AG08396 (cell line): ENCODE data around the gene IRF4.

Experiments used
- DNase-seq: peaks from one replicate; pipeline ENCODE4 v3.0.0; 2012; ENCODE audit warnings: low spot score, mixed read lengths

IRF4 gene

DNA sequence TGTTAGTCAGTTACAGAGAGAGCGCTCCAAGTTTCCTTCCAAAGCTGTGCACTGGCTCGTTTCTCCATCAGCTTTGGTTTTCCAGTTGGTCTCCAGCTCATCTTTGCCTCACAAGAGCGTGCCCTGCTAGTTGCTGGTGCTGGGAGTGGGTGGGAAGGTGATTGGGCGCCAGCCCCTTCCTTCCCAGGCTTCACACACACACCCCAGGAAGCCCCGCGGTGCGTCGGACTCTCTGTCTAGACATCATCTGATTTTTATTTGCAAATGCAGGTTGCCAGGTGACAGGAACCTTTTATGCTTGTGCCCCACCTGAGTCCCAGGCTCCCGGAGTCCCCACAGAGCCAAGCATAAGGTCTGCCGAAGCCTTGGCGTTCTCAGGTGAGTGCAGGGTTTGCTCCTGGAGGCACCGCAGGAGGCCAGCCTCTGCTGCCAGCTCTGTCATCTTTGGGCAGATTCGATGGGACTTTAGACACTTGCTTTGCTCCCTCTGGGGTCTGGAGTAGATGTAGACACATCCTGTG, 7.1 kb downstream of the IRF4 start:
- DNase-seq, result no peak

GRCh38 chr6:399785-400534, 8.4 kb downstream of the IRF4 start:
- DNase-seq, result no peak

- DNase-seq, result no peak
Observed at GRCh38 chr6:400815-401214, 9.3 kb downstream of the IRF4 start.

GRCh38 chr6:401239-401993, 9.9 kb downstream of the IRF4 start:
- DNase-seq, result no peak

DNA sequence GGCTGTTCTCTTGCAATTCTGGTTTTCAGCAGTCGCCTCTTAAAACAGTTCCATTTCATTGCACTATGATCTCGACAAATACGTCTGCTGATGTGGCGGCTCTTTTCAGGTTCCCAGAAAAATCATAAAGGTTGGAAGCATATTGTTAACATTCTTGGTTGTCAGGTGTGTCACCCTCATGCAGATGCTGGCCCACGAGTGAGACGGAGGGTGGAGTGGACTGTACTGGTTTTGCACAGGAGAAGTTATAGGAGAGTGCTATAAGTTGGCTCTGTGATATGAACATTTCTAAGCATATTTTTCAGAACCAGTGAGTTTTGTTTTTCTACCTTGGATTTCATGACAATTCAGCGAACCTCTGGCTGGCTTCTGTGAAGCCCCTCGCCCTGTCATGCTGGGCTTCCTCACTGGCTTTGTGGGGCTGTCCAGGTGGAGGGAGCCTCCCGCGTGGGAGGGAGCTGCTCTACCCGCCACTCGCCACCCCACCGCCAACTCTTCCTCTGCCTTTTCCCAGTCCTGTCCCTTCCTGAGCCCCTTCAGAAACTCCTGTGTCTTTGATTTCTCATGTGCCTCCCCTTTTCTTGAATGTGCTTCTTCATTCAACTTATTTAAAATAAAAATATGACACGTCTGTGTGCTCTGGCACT, 10.6 kb downstream of the IRF4 start:
- DNase-seq, result no peak

DNA sequence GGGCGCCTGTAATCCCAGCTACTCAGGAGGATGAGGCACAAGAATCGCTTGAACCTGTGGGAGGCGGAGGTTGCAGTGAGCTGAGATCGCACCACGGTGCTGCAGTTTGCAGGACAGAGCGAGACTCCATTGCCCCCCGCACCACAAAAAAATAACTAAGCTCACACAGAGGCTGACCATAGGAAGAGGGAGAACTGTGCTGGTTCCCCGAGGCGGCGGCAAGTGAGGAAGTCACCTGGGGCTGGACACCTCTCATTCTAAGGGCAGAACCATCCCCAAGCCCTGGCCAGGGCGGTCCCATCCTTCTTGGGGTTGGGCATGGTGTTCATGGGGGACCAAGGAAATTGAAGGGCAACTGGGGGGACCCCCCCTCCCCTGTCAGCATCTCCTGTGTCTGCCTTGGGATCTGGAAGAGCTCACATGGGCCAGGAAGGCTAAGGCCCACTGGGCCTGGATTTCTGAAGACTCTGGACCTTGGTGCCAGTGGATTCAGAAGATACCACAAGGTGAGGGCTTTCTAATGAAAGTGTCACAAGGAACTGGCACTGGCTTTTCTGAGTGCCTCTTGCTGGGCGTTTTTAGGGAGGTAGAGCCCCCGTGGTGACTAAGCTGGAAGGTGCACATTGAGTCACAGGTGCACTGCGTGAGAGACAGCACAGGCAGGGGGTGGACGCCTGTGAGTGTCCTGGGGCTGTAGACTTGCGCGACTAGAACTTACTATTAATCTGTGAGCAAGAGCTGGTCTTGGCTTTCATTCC, 11.5 kb downstream of the IRF4 start:
- no peak for DNase-seq

DNA sequence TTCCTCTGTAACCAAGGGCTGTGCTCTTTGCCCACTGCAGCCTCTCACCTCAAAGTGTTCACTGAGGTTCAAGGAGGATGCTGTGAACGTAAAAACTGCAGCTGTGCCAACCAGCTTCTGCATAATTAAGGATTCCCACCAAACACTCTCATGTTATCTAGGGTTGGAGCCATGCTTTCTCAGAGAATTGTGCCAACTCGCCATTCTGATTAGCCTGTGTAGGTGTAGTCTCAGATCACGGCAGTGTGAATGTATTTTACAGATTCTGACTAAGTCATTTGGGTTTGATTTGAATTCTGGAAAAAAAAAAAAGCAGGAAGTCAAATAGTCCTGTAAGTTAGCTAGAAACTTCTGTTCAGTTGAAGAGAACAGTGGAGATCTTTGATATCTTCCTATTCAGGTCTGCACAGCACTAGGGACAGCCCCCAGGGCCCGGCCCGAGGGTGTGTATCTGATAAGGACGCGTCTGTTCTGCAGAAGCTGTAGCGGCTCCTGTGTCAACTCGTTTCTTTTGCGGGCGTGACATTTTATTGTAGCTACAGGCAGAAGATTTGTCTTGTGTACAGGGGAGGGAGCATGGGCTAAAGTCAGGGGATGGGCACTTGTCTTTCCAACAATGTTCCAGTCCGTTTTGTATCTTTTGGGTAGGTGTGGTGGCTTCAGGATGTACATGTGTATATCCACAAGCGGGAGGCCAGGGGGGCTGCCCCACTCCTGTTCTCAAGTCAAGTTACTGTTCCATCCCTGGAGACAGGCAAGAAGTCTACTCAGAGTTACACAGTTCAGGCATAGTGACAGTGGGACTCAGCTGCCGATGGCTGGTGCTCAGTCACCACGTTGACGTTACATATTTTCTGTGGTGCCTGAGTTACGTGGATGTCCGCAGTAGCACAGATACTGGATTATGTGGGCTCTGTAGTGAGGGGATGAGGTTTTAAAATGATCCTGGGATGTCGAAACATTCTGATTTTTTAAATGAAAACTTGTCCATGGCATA, 12.4 kb downstream of the IRF4 start:
- DNase-seq, result no peak

DNA sequence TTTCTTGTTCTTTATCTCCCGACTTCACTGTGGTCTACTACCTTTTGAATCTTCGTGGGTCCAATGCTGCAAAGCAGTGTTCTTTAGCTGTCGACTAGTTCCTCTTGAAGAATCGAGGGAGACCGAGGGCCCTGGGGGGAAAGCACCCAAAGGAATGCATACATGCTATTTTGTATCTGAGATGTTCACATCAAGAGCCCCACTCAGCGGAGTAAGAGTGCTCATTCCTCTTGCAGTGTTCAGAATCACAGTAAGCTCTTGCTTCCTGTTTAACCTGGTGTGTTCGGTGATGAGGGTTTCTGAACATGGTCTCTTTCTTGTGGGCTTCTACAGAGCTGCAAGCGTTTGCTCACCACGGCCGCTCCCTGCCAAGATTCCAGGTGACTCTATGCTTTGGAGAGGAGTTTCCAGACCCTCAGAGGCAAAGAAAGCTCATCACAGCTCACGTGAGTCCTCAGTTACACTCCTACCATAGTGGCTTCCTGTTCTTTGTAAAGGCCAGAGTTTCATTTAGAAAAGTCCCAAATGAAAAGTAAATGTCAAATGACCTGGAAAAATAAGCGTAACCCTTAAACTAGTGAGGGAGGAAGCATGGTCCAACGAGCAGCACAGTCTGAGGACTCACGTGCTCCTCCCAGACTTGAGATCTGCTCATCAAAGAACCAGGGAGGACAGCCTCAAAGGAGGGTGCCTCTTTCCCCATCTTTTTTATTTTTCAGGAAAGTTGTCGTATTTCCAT, 13.3 kb downstream of the IRF4 start:
- DNase-seq, result no peak

DNA sequence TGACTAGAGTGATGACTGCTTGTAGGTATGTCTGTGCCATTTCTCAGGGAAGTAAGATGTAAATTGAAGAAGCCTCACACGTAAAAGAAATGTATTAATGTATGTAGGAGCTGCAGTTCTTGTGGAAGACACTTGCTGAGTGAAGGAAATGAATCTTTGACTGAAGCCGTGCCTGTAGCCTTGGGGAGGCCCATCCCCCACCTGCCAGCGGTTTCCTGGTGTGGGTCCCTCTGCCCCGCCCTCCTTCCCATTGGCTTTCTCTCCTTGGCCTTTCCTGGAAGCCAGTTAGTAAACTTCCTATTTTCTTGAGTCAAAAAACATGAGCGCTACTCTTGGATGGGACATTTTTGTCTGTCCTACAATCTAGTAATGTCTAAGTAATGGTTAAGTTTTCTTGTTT, 16.6 kb downstream of the IRF4 start:
- DNase-seq, result no peak

DNA sequence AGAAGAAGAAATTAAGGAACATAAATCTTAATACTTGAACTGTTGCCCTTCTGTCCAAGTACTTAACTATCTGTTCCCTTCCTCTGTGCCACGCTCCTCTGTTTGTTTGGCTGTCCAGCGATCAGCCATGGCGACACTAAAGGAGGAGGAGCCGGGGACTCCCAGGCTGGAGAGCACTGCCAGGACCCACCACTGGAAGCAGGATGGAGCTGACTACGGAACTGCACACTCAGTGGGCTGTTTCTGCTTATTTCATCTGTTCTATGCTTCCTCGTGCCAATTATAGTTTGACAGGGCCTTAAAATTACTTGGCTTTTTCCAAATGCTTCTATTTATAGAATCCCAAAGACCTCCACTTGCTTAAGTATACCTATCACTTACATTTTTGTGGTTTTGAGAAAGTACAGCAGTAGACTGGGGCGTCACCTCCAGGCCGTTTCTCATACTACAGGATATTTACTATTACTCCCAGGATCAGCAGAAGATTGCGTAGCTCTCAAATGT, 17.1 kb downstream of the IRF4 start:
- DNase-seq, result peak; percentile 76

GRCh38 chr6:409370-409972, 17.9 kb downstream of the IRF4 start:
- no peak for DNase-seq

DNA sequence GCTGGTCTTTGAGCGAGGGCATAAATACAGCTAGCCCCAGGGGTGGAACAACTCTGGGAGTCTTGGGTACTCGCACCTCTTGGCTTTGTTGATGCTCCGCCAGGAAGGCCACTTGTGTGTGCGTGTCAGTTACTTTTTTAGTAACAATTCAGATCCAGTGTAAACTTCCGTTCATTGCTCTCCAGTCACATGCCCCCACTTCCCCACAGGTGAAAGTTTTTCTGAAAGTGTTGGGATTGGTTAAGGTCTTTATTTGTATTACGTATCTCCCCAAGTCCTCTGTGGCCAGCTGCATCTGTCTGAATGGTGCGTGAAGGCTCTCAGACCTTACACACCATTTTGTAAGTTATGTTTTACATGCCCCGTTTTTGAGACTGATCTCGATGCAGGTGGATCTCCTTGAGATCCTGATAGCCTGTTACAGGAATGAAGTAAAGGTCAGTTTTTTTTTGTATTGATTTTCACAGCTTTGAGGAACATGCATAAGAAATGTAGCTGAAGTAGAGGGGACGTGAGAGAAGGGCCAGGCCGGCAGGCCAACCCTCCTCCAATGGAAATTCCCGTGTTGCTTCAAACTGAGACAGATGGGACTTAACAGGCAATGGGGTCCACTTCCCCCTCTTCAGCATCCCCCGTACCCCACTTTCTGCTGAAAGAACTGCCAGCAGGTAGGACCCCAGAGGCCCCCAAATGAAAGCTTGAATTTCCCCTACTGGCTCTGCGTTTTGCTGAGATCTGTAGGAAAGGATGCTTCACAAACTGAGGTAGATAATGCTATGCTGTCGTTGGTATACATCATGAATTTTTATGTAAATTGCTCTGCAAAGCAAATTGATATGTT, 19.2 kb downstream of the IRF4 start:
- DNase-seq, result no peak

GRCh38 chr6:411402-412145, 20.0 kb downstream of the IRF4 start:
- no peak for DNase-seq

- no peak for DNase-seq
Observed at GRCh38 chr6:412146-412886, 20.8 kb downstream of the IRF4 start.

GRCh38 chr6:414447-414846, 22.9 kb downstream of the IRF4 start:
- no peak for DNase-seq

DNA sequence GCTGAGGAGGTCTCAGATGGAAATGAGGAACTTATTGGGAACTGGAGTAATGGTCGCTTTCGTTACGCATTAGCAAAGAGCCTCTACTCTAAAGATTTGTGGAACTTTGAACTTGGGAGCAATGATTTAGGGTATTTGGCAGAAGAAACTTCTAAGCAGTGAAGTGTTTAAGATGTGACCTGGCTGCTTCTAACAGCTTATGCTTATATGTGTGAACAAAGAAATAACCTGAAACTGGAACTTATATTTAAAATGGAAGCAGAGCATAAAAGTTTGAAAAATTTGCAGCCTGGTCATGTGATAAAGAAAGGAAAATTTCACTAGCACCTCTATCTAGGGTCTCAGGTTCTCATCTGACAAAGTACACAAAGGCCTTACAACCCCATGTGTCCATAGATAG, 23.5 kb downstream of the IRF4 start:
- no peak for DNase-seq

GRCh38 chr6:421211-421610, 29.7 kb downstream of the IRF4 start:
- no peak for DNase-seq
